Measurements from ENCODE around the gene FEV. TPM values are rescaled to one million over a fixed set of nuclear protein-coding genes. Genes with fewer than 3 reads are reported as not detected.

FEV gene
- total RNA-seq, 1 donor from 2014 or later: not detected

DNA sequence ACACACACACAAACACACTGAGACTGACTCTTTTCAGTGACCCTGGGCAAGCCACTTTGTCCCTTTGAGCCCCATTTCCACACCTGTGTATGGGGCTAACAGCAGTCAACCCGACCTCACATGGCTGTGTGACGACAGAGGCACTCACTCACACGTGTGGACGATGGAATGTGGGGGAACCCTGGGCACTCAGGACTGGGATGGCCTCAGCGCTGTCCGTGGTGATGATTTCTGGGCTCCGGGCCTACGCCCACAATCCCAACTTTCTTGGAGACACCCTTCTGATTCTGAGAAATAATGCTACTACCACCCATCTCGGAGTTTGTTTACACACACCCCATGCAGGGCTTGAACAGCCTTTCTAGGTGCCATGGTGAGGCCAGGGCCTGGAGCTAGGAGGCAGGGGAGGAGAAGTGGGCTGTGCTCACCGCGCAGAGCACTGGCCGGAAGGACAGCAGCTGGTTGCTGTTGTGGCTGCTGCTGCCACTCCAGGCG lies 6.7 kb upstream of the FEV start:
- H3K36me3 Mint-ChIP-seq (ENCODE audit: low read depth): no peaks in the 10 kb centered on the region
- TF ChIP-seq, protein P1, sequence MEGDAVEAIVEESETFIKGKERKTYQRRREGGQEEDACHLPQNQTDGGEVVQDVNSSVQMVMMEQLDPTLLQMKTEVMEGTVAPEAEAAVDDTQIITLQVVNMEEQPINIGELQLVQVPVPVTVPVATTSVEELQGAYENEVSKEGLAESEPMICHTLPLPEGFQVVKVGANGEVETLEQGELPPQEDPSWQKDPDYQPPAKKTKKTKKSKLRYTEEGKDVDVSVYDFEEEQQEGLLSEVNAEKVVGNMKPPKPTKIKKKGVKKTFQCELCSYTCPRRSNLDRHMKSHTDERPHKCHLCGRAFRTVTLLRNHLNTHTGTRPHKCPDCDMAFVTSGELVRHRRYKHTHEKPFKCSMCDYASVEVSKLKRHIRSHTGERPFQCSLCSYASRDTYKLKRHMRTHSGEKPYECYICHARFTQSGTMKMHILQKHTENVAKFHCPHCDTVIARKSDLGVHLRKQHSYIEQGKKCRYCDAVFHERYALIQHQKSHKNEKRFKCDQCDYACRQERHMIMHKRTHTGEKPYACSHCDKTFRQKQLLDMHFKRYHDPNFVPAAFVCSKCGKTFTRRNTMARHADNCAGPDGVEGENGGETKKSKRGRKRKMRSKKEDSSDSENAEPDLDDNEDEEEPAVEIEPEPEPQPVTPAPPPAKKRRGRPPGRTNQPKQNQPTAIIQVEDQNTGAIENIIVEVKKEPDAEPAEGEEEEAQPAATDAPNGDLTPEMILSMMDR (IDR thresholded peaks at IDR 0.05): no peak
- H3K27ac Mint-ChIP-seq (ENCODE audit: unreplicated experiment): no peak overlapping the region
- H3K4me3 Mint-ChIP-seq (ENCODE audit: unreplicated experiment): no peak overlapping the region
- DNase-seq (ENCODE audit: low spot score): peak; percentile 52
- peaks cover 11% of the 10 kb centered on the region for H3K4me1 Mint-ChIP-seq (ENCODE audit: low read depth)
- no peaks in the 10 kb centered on the region for H3K9me3 Mint-ChIP-seq (ENCODE audit: low read depth)
- H3K27me3 Mint-ChIP-seq (ENCODE audit: low read depth): peaks cover 77% of the 10 kb centered on the region

GRCh38 chr2:218990612-218991011 lies 5.6 kb upstream of the FEV start:
- no peak overlapping the region for H3K27ac Mint-ChIP-seq (ENCODE audit: unreplicated experiment)

DNA sequence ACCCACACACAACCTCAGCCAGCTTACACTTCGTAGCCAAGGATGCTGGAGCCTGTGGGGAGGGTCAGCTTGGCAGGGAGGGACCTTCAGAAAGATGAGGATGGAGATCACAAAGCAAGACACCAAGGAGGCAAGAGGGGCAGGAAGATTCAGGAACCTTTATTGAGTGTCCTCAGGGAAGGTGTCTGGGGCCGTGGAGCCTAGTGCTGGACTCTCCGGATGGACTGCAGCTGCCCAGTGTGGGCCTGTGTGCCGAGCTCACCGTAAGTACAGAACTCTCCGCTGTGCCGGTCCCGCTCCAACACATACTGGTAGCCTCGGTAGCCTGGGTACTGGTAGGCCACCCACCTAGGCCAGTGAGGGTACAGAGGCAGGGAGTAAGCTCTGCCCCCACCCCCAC lies 5.1 kb upstream of the FEV start:
- DNase-seq (ENCODE audit: low spot score): peak; percentile 89
- Mint-ChIP-seq H3K9me3 (ENCODE audit: low read depth) (no peaks in the 10 kb centered on the region), H3K4me1 (ENCODE audit: low read depth) (peaks cover 6% of the 10 kb centered on the region), H3K27ac (ENCODE audit: unreplicated experiment) (no peak overlapping the region), H3K4me3 (ENCODE audit: unreplicated experiment) (no peak overlapping the region), H3K36me3 (ENCODE audit: low read depth) (no peaks in the 10 kb centered on the region), H3K27me3 (ENCODE audit: low read depth) (peaks cover 79% of the 10 kb centered on the region)
- TF ChIP-seq, protein P1 (IDR thresholded peaks at IDR 0.05): no peak

More at GRCh38 chr2:218990612-218991011, 5.6 kb upstream of the FEV start:
- Mint-ChIP-seq H3K36me3 (ENCODE audit: low read depth) (no peaks in the 10 kb centered on the region), H3K4me1 (ENCODE audit: low read depth) (peaks cover 6% of the 10 kb centered on the region), H3K9me3 (ENCODE audit: low read depth) (no peaks in the 10 kb centered on the region), H3K27me3 (ENCODE audit: low read depth) (peaks cover 82% of the 10 kb centered on the region), H3K4me3 (ENCODE audit: unreplicated experiment) (no peak overlapping the region)
- TF ChIP-seq, protein P1 (IDR thresholded peaks at IDR 0.05): no peak
- no peak for DNase-seq (ENCODE audit: low spot score)

GRCh38 chr2:218988650-218989049 lies 3.7 kb upstream of the FEV start:
- TF ChIP-seq, protein P1 (IDR thresholded peaks at IDR 0.05): no peak
- Mint-ChIP-seq H3K27me3 (ENCODE audit: low read depth) (peaks cover 75% of the 10 kb centered on the region), H3K36me3 (ENCODE audit: low read depth) (peaks cover 2% of the 10 kb centered on the region), H3K4me1 (ENCODE audit: low read depth) (peaks cover 5% of the 10 kb centered on the region), H3K9me3 (ENCODE audit: low read depth) (no peaks in the 10 kb centered on the region), H3K4me3 (ENCODE audit: unreplicated experiment) (no peak overlapping the region), H3K27ac (ENCODE audit: unreplicated experiment) (no peak overlapping the region)
- DNase-seq (ENCODE audit: low spot score): peak; percentile 18

DNA sequence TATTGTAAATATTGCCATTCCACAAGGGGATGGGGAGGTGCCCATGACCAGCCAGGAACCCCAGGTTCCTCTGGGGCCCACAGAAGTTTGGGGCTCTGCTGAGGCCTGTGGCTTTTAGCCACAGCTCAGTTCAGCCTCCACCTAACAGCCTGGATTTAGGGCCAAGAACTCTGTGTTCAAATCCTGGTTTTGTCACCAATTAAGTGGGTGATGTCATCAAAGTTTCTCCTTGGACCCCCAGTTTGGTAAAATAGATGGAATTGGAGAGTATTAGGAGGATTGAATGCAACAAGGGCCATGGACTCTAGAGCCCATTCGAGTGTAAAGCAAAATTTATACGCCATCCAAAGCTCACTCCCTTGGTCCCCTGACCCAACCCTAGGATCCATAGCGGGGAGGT lies 3.2 kb upstream of the FEV start:
- TF ChIP-seq, protein P1 (IDR thresholded peaks at IDR 0.05): no peak
- Mint-ChIP-seq H3K4me3 (ENCODE audit: unreplicated experiment) (no peak overlapping the region), H3K27ac (ENCODE audit: unreplicated experiment) (no peak overlapping the region)

More for the DNA sequence above, 3.2 kb upstream of the FEV start:
- peak; percentile 24 for DNase-seq (ENCODE audit: low spot score)
- peaks cover 4% of the 10 kb centered on the region for H3K4me1 Mint-ChIP-seq (ENCODE audit: low read depth)
- H3K9me3 Mint-ChIP-seq (ENCODE audit: low read depth): no peaks in the 10 kb centered on the region
- H3K27me3 Mint-ChIP-seq (ENCODE audit: low read depth): peaks cover 79% of the 10 kb centered on the region
- peaks cover 2% of the 10 kb centered on the region for H3K36me3 Mint-ChIP-seq (ENCODE audit: low read depth)
